ENCODE data around the gene OLFM3. TPM values are rescaled to one million over a fixed set of nuclear protein-coding genes. Genes with fewer than 3 reads are reported as not detected.

Gene OLFM3
- total RNA-seq, 1 experiment from 2014 or later = not detected

GRCh38 chr1:101945884-101946283 lies 50.8 kb downstream of the OLFM3 start:
- H3K36me3 ChIP-seq (ENCODE audit: control insufficient read depth in 1 of 2, insufficient read depth in 2 of 2, low read length in 2 of 2) = no peaks in the 10 kb centered on the region
- no peak overlapping the region for H3K9ac ChIP-seq (ENCODE audit: low read length)
- H3K27ac ChIP-seq (ENCODE audit: low read depth, low read length) = no peak overlapping the region
- no peaks in the 10 kb centered on the region for H3K79me2 ChIP-seq (ENCODE audit: insufficient read depth, low read length)
- no peaks in the 10 kb centered on the region for H3K9me3 ChIP-seq (ENCODE audit: control insufficient read depth in 1 of 2, insufficient read depth in 1 of 2, low read depth in 1 of 2, low read length in 2 of 2)
- no peaks in the 10 kb centered on the region for H3K27me3 ChIP-seq (ENCODE audit: insufficient read depth, low read length)
- RAD21 ChIA-PET (ENCODE audit: low non-redundant PET in 1 of 2, low total read pairs in 2 of 2, uncharacterized antibody in 2 of 2, unreplicated experiment in 2 of 2) = no interaction called here
- BruUV-seq (replicated peaks) = no TSS peak
- no peaks in the 10 kb centered on the region for H3K9me2 ChIP-seq (ENCODE audit: insufficient read depth)
- no peak overlapping the region for H3K4me3 ChIP-seq (replicated peaks in 1 of 2; ENCODE audit: low read depth in 1 of 2, low read length in 2 of 2)
- TF ChIP-seq SIN3A (IDR thresholded peaks at IDR 0.05; ENCODE audit: low read depth) (no peak), MAX (IDR thresholded peaks at IDR 0.05) (no peak), POLR2A (IDR thresholded peaks at IDR 0.05; ENCODE audit: borderline replicate concordance, extremely low read depth, insufficient read depth, insufficient read length) (no peak), CEBPB (IDR thresholded peaks at IDR 0.05; ENCODE audit: low read depth) (no peak), ZNF274 (IDR thresholded peaks at IDR 0.05; ENCODE audit: low read depth, low read length) (no peak), RAD21 (IDR thresholded peaks at IDR 0.05; ENCODE audit: low read depth) (no peak), ZBTB33 (IDR thresholded peaks at IDR 0.05; ENCODE audit: extremely low read depth, insufficient replicate concordance, low read length) (no peak), ZFX (IDR thresholded peaks at IDR 0.05) (no peak), POLR2AphosphoS5 (IDR thresholded peaks at IDR 0.05; ENCODE audit: low read depth, low read length) (no peak), EZH2phosphoT487 (IDR thresholded peaks at IDR 0.05; ENCODE audit: borderline replicate concordance) (no peak)
- CTCF ChIA-PET = no interaction called here
- ATAC-seq (no peak), DNase-seq (ENCODE audit: low read depth, low spot score) (no peak)
- no peak overlapping the region for H3K4me2 ChIP-seq (ENCODE audit: low read length)
- no peaks in the 10 kb centered on the region for H4K20me1 ChIP-seq (ENCODE audit: insufficient read depth)
- H2AFZ ChIP-seq (ENCODE audit: low read depth, low read length, poor library complexity, severe bottlenecking) = no peak overlapping the region
- POLR2A ChIA-PET = no interaction called here
- no peaks in the 10 kb centered on the region for H3K4me1 ChIP-seq (ENCODE audit: control insufficient read depth in 1 of 2, insufficient read depth in 2 of 2, low read length in 2 of 2)
- intact Hi-C loops (cut with micrococcal nuclease) = no loop called here
